HG03521 (cell line): ENCODE data around the gene PPP4R4.
"Not testable (repeated sequence)": the region's sequence is repeated elsewhere in the genome, so short reads cannot be mapped to it uniquely, and the experiment has no call there.

Experiments used
- ATAC-seq: cut with Tn5 transposase; IDR thresholded peaks from one replicate; pipeline ENCODE4 v1.9.1; 2021; ENCODE audit warnings: mild to moderate bottlenecking, moderate library complexity; ENCODE audit not compliant: unreplicated experiment

The PPP4R4 gene

DNA sequence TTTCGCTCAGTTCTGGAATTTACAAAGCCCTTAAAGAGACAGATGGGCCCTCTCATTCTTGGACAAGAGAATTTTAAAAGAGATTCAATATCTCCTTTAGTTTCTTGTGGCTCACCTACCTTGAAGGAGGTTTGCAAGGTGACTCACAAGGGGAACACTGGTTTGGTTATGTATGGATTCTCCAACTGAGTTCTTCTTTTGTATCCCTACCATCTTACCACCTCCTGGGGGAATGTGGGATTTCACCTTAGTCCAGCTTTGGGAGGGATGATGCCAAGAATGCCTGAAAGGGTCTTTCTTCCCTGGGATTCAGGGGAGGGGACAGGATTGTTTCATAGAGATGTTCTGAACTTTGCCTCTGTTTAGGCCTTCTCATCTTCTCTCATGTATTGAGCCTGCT lies 3.7 kb downstream of the PPP4R4 start:
- no peak for ATAC-seq

DNA sequence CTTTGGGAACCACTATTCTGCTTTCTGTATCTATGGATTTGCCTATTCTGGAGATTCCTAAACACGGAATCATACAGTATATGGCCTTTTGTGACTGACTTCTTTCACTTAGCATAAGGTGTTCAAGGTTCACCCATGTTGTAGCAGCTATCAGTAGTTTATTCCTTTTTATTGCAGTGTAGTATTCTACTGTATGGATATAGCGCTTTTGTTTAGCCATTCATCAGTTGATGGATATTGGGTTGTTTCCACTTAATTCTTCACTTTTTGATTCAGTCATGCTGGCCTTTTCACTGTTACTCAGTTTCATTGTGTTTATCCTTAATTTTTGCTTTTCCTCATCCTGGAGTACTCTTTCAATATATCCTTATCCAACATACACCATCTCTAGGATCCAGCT lies 5.1 kb downstream of the PPP4R4 start:
- no peak for ATAC-seq

- ATAC-seq, result peak; percentile 62
Observed at GRCh38 chr14:94180655-94181271, 6.6 kb downstream of the PPP4R4 start.

DNA sequence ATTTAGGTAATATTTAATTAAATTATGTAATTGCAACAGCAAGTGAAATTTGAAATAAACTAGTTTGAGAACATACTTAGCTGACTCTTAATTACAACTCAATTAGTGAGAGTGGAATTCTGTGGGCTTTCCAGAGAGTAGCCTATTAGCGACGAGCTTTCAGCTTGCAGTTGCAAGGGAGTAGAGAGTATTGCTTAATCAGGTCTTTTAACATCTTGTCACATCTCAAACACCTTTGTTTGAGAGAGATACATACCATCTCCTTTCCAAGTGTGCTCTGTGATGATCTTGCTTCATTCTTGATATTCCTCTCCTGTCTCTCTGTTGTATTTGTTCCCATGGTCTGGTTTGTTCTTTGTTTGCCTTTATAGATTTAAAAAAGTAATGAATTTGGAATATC lies 7.7 kb downstream of the PPP4R4 start:
- ATAC-seq, result no peak

- no peak for ATAC-seq
Observed at GRCh38 chr14:94192536-94192935, 18.4 kb downstream of the PPP4R4 start.

- ATAC-seq, result no peak
Observed at GRCh38 chr14:94193776-94194175, 19.7 kb downstream of the PPP4R4 start.

GRCh38 chr14:94196057-94196456 lies 21.9 kb downstream of the PPP4R4 start:
- ATAC-seq, result no peak

DNA sequence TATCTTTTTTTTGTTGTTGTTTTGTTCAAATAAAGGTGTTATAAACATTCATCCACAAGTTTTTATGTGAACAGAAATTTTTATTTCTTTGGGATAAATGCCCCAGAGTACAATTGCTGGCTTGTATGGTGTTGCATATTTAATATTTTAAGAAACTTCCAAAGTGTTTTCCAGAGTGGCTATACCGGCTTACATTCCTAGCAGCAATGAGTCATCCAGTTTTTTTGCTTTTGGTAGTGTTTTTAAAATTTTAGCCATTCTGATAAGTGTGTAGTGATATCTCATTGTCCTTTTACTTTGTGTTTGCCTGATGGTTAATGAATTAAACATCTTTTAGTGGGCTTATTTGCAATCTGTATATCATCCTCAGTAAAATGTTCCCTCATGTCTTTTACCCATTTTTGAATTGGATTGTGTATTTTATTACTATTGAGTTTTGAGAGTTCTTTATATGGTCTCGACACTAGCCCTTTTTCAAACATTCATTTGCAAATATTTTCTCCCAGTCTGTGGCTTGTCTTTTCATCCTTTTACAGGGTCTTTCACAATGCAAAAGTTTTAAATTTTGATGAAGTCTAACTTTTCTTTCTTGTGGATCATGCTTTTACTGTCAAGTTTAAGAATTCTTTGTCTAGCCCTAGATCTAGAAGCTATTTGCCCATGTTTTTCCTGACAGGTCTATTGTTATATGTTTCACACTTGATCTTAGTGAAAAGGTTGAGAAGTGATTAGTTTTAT lies 29.5 kb downstream of the PPP4R4 start:
- ATAC-seq, result no peak

DNA sequence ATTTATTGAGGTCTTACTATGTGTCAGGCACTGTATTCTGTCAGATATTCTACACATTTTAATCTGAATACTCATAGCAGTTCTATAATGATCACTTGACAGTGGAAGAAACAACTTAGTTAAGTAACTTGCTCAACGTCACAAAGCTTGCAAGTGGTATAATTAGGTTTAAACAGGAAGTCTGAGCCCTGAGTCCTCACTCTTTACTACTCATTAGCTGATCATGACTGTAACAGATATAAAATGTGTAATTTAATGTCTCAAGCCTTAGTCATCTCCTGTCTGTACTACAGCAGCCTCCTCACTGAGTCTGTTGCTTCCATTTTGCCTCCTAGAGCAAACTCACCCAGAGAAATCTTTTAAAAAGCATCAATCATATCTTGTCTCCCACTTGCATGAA lies 38.9 kb downstream of the PPP4R4 start:
- ATAC-seq, result no peak

DNA sequence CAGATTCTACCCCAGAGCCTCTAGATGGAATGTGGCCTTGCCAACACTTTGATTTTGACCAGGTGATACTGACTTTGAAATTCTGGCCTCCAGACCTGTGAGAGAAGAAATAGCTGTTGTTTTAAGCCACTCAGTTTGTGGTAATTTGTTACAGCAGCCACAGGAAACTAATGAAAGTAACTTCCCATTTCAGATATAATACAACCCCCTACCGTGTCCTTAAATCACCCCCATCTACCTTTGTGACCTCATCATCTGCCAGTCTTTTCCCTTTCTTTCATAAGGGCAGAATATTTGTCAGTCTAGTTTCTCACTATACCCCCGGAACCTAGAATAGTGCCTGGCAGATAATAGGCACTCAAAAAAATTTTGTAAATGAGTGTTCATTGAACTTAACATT lies 39.6 kb downstream of the PPP4R4 start:
- no peak for ATAC-seq

- ATAC-seq, result no peak
Observed at GRCh38 chr14:94217116-94217515, 43.0 kb downstream of the PPP4R4 start.

- not testable (repeated sequence) for ATAC-seq
Observed at GRCh38 chr14:94218198-94218886, 44.2 kb downstream of the PPP4R4 start.

DNA sequence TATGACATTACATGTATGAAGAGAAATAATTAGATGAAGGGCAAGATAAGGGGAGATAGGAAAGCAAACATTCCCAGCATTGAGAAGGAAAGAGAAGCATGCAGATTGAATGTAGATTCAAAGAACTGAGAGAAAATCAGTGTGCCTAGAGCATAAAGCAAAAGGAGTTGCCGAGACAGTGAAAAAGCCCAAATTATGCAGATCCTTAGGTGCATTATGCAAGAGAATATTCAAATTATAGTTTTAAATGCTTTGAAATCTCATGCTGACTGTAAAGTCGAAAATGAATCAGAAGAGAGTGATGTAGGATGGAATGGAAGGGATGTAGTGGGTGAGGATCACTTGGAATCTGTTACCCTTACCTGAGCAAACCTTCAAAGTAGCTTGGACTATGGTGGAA lies 49.9 kb downstream of the PPP4R4 start:
- ATAC-seq, result no peak

- no peak for ATAC-seq
Observed at GRCh38 chr14:94225460-94226378, 51.6 kb downstream of the PPP4R4 start.

- ATAC-seq, result no peak
Observed at GRCh38 chr14:94227029-94227428, 52.9 kb downstream of the PPP4R4 start.

GRCh38 chr14:94237046-94237445 lies 62.9 kb downstream of the PPP4R4 start:
- no peak for ATAC-seq

GRCh38 chr14:94237983-94238382 lies 63.9 kb downstream of the PPP4R4 start:
- ATAC-seq, result no peak

- ATAC-seq, result no peak
Observed at GRCh38 chr14:94239406-94239805, 65.3 kb downstream of the PPP4R4 start.

- ATAC-seq, result no peak
Observed at GRCh38 chr14:94244182-94244581, 70.1 kb downstream of the PPP4R4 start.

DNA sequence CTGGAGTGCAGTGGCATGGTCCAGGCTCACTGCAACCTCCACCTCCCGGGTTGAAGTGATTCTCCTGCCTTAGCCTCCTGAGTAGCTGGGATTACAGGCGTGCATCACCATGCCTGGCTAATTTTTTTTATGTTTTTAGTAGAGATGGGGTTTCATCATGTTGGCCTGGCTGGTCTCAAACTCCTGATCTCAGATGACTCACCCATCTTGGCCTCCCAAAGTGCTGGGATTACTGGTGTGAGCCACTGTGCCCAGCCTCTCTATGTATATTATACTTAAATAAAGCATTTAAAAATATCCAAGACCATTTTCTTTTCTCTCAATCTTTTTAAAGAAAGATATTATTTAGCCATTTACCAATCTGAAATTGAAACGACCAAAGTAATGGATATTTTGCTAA lies 90.1 kb downstream of the PPP4R4 start:
- ATAC-seq, result not testable (repeated sequence)

GRCh38 chr14:94267352-94267751 lies 93.2 kb downstream of the PPP4R4 start:
- no peak for ATAC-seq
